Nephron progenitor cell (in vitro differentiated cells): ENCODE results near the gene C1orf116.

ENCODE experiments used
- DNase-seq: peaks from one replicate; pipeline ENCODE4 v3.0.0; 2021
- H3K27ac Mint-ChIP-seq: 2 replicates; pipeline ENCODE4 v1.8.0; 2021; ENCODE audit warnings: mild to moderate bottlenecking, moderate library complexity, mixed read lengths
- H3K27me3 Mint-ChIP-seq: 2 replicates; pipeline ENCODE4 v1.8.0; 2021; ENCODE audit warnings: mild to moderate bottlenecking, low read depth, mixed read lengths; ENCODE audit not compliant: poor library complexity
- H3K36me3 Mint-ChIP-seq: 2 replicates; pipeline ENCODE4 v1.8.0; 2021; ENCODE audit warnings: low read depth, mixed read lengths
- H3K4me1 Mint-ChIP-seq: 2 replicates; pipeline ENCODE4 v1.8.0; 2021; ENCODE audit warnings: mixed read lengths
- H3K4me3 Mint-ChIP-seq: 2 replicates; pipeline ENCODE4 v1.8.0; 2021; ENCODE audit warnings: mild to moderate bottlenecking, moderate library complexity, mixed read lengths
- H3K9me3 Mint-ChIP-seq: 2 replicates; pipeline ENCODE4 v1.8.0; 2021; ENCODE audit warnings: mild to moderate bottlenecking, moderate library complexity, mixed read lengths
- TF ChIP-seq, protein P1 (sequence below): fragments of 200-600 bp; sonication (generic); IDR thresholded peaks from 2 replicates; pipeline ENCODE4 v1.5.0; 2021; ENCODE audit warnings: antibody characterized with exemption

The C1orf116 gene

GRCh38 chr1:207064561-207064960, 32.0 kb upstream of the C1orf116 start:
- H3K36me3 Mint-ChIP-seq: peaks cover 18% of the 10 kb centered on the region
- peaks cover 7% of the 10 kb centered on the region for H3K27me3 Mint-ChIP-seq
- no peak overlapping the region for H3K27ac Mint-ChIP-seq
- no peak overlapping the region for H3K4me3 Mint-ChIP-seq
- no peak for DNase-seq
- TF ChIP-seq, protein P1, sequence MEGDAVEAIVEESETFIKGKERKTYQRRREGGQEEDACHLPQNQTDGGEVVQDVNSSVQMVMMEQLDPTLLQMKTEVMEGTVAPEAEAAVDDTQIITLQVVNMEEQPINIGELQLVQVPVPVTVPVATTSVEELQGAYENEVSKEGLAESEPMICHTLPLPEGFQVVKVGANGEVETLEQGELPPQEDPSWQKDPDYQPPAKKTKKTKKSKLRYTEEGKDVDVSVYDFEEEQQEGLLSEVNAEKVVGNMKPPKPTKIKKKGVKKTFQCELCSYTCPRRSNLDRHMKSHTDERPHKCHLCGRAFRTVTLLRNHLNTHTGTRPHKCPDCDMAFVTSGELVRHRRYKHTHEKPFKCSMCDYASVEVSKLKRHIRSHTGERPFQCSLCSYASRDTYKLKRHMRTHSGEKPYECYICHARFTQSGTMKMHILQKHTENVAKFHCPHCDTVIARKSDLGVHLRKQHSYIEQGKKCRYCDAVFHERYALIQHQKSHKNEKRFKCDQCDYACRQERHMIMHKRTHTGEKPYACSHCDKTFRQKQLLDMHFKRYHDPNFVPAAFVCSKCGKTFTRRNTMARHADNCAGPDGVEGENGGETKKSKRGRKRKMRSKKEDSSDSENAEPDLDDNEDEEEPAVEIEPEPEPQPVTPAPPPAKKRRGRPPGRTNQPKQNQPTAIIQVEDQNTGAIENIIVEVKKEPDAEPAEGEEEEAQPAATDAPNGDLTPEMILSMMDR: no peak
- no peaks in the 10 kb centered on the region for H3K9me3 Mint-ChIP-seq
- peaks cover 21% of the 10 kb centered on the region for H3K4me1 Mint-ChIP-seq

DNA sequence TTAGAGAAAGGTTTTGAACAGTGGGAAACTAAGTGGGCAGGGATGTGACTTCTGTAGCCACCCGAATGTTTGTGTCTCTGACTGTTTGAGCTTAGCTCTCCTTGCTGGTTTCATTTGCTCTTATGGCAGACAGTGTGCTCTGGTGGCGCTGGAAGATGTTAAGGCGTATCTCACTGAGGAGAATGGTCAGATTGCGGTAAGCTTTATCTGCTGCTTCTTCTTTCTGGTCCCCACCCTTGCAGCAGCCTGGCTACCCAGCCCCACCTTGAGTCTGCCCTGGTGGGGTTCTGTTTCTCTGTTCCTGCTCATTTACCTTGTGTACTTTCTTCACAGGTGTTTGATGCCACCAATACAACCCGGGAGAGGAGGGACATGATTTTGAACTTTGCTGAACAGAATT, 30.5 kb upstream of the C1orf116 start:
- H3K9me3 Mint-ChIP-seq: no peaks in the 10 kb centered on the region
- peaks cover 11% of the 10 kb centered on the region for H3K36me3 Mint-ChIP-seq
- H3K27me3 Mint-ChIP-seq: peaks cover 5% of the 10 kb centered on the region
- peaks cover 24% of the 10 kb centered on the region for H3K4me1 Mint-ChIP-seq
- TF ChIP-seq, protein P1: no peak
- no peak overlapping the region for H3K27ac Mint-ChIP-seq
- no peak for DNase-seq
- no peak overlapping the region for H3K4me3 Mint-ChIP-seq

- H3K27me3 Mint-ChIP-seq: peaks cover 5% of the 10 kb centered on the region
- DNase-seq: no peak
- TF ChIP-seq, protein P1: no peak
- H3K27ac Mint-ChIP-seq: no peak overlapping the region
- H3K4me3 Mint-ChIP-seq: no peak overlapping the region
- H3K4me1 Mint-ChIP-seq: peaks cover 18% of the 10 kb centered on the region
- H3K9me3 Mint-ChIP-seq: no peaks in the 10 kb centered on the region
- H3K36me3 Mint-ChIP-seq: peaks cover 11% of the 10 kb centered on the region
Observed at GRCh38 chr1:207062058-207062457, 29.5 kb upstream of the C1orf116 start.

DNA sequence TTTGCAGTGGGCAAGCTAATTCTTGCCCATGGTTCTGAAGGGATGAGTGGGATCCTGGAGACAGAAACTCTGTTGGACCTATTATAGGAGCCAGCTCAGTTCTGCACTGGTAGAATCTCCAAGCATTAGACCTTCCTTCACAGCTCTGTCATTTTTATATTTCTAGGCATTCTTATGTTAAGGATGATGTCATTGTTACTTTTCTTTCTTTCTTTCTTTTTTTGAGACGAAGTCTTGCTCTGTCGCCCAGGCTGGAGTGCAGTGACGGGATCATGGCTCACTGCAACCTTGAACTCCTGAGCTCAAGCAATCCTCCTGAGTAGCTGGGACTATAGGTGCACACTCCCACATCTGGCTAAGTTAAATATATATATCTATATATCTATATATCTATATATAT, 28.0 kb upstream of the C1orf116 start:
- Mint-ChIP-seq H3K9me3 (no peaks in the 10 kb centered on the region), H3K27me3 (peaks cover 9% of the 10 kb centered on the region), H3K27ac (no peak overlapping the region), H3K4me1 (peaks cover 16% of the 10 kb centered on the region), H3K36me3 (peaks cover 11% of the 10 kb centered on the region), H3K4me3 (no peak overlapping the region)
- TF ChIP-seq, protein P1: no peak
- DNase-seq: no peak

DNA sequence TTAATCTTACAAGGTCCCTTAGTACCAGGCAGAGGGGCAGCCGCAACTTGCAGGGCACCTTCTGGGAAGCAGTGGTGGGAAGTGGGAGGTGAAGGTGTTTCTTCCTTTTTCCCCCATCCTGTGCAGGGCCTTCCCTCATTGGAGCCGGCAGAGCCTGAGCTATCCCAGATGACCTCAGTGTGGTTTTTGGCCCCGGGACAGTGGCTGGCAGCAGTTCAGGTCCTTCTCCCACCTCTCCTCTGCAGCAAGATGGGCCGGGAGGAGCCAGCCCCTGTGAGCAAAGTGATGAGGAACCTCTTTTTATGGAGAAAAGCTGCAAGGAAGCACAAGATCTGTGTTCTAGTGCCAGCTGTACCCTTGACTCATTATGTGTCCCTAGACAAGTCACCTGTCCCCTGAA, 27.3 kb upstream of the C1orf116 start:
- Mint-ChIP-seq H3K4me1 (peaks cover 16% of the 10 kb centered on the region), H3K9me3 (no peaks in the 10 kb centered on the region), H3K36me3 (peaks cover 11% of the 10 kb centered on the region), H3K27me3 (peaks cover 13% of the 10 kb centered on the region), H3K4me3 (no peak overlapping the region), H3K27ac (no peak overlapping the region)
- DNase-seq: no peak
- TF ChIP-seq, protein P1: no peak
